GM13977 (cell line): ENCODE measurements around the gene IFFO2.

Experiments used
- DNase-seq: peaks from one replicate; pipeline ENCODE4 v3.0.0; 2012; ENCODE audit warnings: low spot score
- in situ Hi-C: fragments of 300-500 bp; cut with MboI; formaldehyde crosslinking; loops from one replicate; pipeline ENCODE4 v1.12.0; 2022; ENCODE audit warnings: low sequenced_read_pairs, low pct_unique_long_range_greater_than_20kb, mixed read lengths, inconsistent platforms; ENCODE audit not compliant: unreplicated experiment
- TF ChIP-seq, protein P1 (sequence below): IDR thresholded peaks from 2 replicates; pipeline ENCODE4 v1.5.1; 2012; ENCODE audit warnings: mild to moderate bottlenecking, control low read depth; ENCODE audit not compliant: insufficient read depth; ENCODE audit errors: extremely low read depth, missing control alignments

Gene IFFO2

GRCh38 chr1:18989176-18989799 is 32.8 kb upstream of the IFFO2 start:
- TF ChIP-seq, protein P1, sequence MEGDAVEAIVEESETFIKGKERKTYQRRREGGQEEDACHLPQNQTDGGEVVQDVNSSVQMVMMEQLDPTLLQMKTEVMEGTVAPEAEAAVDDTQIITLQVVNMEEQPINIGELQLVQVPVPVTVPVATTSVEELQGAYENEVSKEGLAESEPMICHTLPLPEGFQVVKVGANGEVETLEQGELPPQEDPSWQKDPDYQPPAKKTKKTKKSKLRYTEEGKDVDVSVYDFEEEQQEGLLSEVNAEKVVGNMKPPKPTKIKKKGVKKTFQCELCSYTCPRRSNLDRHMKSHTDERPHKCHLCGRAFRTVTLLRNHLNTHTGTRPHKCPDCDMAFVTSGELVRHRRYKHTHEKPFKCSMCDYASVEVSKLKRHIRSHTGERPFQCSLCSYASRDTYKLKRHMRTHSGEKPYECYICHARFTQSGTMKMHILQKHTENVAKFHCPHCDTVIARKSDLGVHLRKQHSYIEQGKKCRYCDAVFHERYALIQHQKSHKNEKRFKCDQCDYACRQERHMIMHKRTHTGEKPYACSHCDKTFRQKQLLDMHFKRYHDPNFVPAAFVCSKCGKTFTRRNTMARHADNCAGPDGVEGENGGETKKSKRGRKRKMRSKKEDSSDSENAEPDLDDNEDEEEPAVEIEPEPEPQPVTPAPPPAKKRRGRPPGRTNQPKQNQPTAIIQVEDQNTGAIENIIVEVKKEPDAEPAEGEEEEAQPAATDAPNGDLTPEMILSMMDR, result no peak
- DNase-seq, result no peak
- in situ Hi-C loops, result no loop called here

GRCh38 chr1:18981242-18981641 is 24.8 kb upstream of the IFFO2 start:
- TF ChIP-seq, protein P1, result no peak
- DNase-seq, result no peak
- in situ Hi-C loops, result no loop called here

GRCh38 chr1:18978706-18979105 is 22.2 kb upstream of the IFFO2 start:
- TF ChIP-seq, protein P1, result no peak
- in situ Hi-C loops, result loop anchor here (10.0 kb wide), 1 partner anchor 64 kb away; no protein-coding TSS in a partner anchor
- no peak for DNase-seq

DNA sequence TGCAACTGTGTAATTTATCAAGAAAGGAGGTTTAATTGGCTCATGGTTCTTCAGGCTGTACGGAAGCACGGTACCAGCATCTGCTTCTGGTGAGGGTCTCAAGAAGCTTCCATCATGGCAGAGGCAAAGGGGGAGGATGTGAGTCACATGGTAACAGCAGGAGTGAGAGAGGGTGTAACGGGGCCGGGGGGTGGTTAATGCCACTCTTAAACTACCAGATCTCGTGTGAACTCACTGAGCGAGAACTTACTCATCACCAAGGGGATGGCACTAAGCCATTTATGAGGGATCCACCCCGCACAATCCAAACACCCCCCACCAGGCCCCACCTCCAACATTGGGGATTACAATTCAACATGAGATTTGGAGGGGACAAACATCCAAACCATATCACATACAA is 21.0 kb upstream of the IFFO2 start:
- TF ChIP-seq, protein P1, result no peak
- in situ Hi-C loops, result loop anchor here (10.0 kb wide), 1 partner anchor 63 kb away; no protein-coding TSS in a partner anchor
- no peak for DNase-seq

DNA sequence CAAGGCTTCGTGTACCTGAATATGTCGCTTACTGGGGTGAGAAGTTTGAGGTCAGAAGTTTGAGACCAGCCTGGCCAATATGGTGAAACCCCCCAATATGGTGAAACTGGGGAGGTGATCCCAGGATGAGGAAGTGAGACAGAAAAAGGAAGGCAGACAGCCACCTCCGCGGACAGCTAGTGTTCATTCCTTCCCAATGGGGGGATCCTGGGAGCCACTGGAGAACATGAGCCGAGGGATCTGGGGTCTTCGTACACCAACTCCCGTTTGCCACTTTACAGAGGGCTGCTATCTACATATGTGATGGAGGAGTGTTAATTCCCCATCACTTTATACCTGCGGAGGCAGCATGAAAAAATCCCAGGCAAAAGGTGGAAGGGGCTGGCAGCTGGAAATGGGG is 19.6 kb upstream of the IFFO2 start:
- TF ChIP-seq, protein P1, result no peak
- in situ Hi-C loops, result loop anchor here (10.0 kb wide), 1 partner anchor 61 kb away; no protein-coding TSS in a partner anchor

DNA sequence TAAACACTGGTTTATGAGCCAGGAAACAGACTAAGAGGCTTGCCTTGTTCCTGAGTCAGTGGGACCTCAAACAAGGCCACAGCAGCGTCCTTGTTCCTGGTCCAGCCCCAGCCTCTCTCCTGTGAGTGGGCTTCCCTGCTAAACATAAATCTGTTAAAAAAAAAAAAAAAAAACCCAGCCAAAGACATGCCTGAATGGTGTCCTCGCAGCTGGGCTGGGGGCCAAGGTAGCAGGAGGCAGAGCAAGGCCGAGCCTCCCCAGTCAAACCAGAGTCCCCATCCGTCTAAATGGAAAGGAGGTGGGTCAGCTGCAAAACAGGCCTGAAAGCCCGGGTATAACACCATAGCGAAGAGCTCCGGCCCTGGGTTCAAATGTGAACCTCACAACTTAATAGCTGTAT is 18.1 kb upstream of the IFFO2 start:
- in situ Hi-C loops, result loop anchor here (10.0 kb wide), 1 partner anchor 60 kb away; no protein-coding TSS in a partner anchor
- TF ChIP-seq, protein P1, result no peak
- DNase-seq, result no peak

More for the DNA sequence above, 19.6 kb upstream of the IFFO2 start:
- no peak for DNase-seq

GRCh38 chr1:18974005-18974404 is 17.5 kb upstream of the IFFO2 start:
- in situ Hi-C loops, result loop anchor here (10.0 kb wide), 1 partner anchor 59 kb away; no protein-coding TSS in a partner anchor
- no peak for DNase-seq
- TF ChIP-seq, protein P1, result no peak
